ENCODE results near the gene FAM120A. TPM values are rescaled to one million over a fixed set of nuclear protein-coding genes. Genes with fewer than 3 reads are reported as not detected.

FAM120A gene
- total and polyA plus RNA-seq, 2 of the 13 experiments (the other 11 are each of a cell fraction or from before 2014, with no cell fraction given), result 41.3 to 44.4 TPM

DNA sequence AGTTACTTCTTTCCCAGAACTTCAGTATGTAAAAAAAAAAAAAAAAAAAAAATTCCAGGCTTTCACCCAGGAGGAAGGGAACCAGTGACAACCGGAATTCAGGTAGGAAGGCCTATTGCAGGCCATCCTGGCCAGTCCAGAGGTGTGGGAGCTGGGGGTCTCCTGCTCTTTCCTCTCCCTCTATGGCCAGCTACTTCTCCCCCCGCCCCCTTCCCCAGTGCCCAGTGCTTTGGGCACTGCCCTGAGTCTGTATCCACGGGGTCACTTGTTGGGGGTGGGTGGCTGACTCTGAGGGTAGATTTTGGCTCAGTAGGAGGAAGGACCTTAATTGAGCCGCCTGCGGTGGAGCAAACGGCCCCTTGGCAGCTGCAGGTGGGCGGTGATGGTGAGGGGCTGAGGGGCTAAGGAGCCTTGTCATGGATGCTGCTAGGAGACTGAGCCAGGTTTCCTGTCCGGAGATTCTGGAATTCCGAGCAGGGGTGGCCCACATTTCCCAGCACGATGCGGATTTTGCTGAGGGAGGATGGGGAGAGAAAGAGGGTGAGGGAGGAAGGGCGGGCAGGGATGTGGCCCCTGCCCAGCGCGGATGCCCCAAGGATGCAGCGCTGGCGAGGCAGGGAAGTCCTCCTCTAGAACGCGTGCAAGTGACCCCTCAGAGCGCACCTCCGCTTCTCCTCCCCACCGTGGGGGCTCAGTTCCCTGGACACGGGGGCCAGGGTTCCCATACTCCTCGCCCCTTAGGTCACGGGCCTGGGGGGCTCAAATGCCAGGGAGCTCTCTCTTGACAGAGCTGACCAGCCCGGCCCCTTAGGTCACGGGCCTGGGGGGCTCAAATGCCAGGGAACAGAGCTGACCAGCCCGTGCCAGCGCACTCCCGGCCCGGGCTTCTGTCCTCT lies 123.7 kb downstream of the FAM120A start (continued):
- TF ChIP-seq, protein P1, sequence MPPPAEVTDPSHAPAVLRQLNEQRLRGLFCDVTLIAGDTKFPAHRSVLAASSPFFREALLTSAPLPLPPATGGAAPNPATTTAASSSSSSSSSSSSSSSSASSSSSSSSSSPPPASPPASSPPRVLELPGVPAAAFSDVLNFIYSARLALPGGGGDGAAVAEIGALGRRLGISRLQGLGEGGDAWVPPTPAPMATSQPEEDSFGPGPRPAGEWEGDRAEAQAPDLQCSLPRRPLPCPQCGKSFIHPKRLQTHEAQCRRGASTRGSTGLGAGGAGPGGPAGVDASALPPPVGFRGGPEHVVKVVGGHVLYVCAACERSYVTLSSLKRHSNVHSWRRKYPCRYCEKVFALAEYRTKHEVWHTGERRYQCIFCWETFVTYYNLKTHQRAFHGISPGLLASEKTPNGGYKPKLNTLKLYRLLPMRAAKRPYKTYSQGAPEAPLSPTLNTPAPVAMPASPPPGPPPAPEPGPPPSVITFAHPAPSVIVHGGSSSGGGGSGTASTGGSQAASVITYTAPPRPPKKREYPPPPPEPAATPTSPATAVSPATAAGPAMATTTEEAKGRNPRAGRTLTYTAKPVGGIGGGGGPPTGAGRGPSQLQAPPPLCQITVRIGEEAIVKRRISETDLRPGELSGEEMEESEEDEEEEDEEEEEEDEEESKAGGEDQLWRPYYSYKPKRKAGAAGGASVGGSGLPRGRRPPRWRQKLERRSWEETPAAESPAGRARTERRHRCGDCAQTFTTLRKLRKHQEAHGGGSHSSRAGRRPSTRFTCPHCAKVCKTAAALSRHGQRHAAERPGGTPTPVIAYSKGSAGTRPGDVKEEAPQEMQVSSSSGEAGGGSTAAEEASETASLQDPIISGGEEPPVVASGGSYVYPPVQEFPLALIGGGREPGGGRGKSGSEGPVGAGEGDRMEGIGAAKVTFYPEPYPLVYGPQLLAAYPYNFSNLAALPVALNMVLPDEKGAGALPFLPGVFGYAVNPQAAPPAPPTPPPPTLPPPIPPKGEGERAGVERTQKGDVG (CRISPR knock-in tag; IDR thresholded peaks at IDR 0.05; ENCODE audit: borderline replicate concordance), result no peak
- no peak; the same call in 1 of the 2 replicates for TF ChIP-seq EED (CRISPR knock-in tag; IDR thresholded peaks at IDR 0.05)
- TF ChIP-seq, protein P2, sequence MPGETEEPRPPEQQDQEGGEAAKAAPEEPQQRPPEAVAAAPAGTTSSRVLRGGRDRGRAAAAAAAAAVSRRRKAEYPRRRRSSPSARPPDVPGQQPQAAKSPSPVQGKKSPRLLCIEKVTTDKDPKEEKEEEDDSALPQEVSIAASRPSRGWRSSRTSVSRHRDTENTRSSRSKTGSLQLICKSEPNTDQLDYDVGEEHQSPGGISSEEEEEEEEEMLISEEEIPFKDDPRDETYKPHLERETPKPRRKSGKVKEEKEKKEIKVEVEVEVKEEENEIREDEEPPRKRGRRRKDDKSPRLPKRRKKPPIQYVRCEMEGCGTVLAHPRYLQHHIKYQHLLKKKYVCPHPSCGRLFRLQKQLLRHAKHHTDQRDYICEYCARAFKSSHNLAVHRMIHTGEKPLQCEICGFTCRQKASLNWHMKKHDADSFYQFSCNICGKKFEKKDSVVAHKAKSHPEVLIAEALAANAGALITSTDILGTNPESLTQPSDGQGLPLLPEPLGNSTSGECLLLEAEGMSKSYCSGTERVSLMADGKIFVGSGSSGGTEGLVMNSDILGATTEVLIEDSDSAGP (CRISPR knock-in tag; IDR thresholded peaks at IDR 0.05; ENCODE audit: borderline replicate concordance), result 0 out of 2 replicates have a peak, but pooled peaks have one; percentile 43
- 0 out of 2 replicates have a peak, but pooled peaks have one; percentile 81 for TF ChIP-seq PCBP1 (IDR thresholded peaks at IDR 0.05; ENCODE audit: borderline replicate concordance, low read depth, low read length)
- 0 out of 2 replicates have a peak, but pooled peaks have one; percentile 6 for TF ChIP-seq TAF1 (CRISPR knock-in tag; IDR thresholded peaks at IDR 0.05)
- no peak for TF ChIP-seq ZFX (CRISPR knock-in tag; IDR thresholded peaks at IDR 0.05; ENCODE audit: low read depth)
- no peak for TF ChIP-seq ZMYM4 (CRISPR knock-in tag; IDR thresholded peaks at IDR 0.05)
- no peak for TF ChIP-seq PHF5A (CRISPR knock-in tag; IDR thresholded peaks at IDR 0.05; ENCODE audit: low read depth, unreplicated experiment)
- TF ChIP-seq NRL (CRISPR knock-in tag; IDR thresholded peaks at IDR 0.05; ENCODE audit: borderline replicate concordance), result no peak
- TF ChIP-seq, protein P3, sequence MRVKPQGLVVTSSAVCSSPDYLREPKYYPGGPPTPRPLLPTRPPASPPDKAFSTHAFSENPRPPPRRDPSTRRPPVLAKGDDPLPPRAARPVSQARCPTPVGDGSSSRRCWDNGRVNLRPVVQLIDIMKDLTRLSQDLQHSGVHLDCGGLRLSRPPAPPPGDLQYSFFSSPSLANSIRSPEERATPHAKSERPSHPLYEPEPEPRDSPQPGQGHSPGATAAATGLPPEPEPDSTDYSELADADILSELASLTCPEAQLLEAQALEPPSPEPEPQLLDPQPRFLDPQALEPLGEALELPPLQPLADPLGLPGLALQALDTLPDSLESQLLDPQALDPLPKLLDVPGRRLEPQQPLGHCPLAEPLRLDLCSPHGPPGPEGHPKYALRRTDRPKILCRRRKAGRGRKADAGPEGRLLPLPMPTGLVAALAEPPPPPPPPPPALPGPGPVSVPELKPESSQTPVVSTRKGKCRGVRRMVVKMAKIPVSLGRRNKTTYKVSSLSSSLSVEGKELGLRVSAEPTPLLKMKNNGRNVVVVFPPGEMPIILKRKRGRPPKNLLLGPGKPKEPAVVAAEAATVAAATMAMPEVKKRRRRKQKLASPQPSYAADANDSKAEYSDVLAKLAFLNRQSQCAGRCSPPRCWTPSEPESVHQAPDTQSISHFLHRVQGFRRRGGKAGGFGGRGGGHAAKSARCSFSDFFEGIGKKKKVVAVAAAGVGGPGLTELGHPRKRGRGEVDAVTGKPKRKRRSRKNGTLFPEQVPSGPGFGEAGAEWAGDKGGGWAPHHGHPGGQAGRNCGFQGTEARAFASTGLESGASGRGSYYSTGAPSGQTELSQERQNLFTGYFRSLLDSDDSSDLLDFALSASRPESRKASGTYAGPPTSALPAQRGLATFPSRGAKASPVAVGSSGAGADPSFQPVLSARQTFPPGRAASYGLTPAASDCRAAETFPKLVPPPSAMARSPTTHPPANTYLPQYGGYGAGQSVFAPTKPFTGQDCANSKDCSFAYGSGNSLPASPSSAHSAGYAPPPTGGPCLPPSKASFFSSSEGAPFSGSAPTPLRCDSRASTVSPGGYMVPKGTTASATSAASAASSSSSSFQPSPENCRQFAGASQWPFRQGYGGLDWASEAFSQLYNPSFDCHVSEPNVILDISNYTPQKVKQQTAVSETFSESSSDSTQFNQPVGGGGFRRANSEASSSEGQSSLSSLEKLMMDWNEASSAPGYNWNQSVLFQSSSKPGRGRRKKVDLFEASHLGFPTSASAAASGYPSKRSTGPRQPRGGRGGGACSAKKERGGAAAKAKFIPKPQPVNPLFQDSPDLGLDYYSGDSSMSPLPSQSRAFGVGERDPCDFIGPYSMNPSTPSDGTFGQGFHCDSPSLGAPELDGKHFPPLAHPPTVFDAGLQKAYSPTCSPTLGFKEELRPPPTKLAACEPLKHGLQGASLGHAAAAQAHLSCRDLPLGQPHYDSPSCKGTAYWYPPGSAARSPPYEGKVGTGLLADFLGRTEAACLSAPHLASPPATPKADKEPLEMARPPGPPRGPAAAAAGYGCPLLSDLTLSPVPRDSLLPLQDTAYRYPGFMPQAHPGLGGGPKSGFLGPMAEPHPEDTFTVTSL (CRISPR knock-in tag; IDR thresholded peaks at IDR 0.05; ENCODE audit: borderline replicate concordance), result no peak
- no peak for TF ChIP-seq SATB2 (CRISPR knock-in tag; IDR thresholded peaks at IDR 0.05)
- TF ChIP-seq, protein P4, sequence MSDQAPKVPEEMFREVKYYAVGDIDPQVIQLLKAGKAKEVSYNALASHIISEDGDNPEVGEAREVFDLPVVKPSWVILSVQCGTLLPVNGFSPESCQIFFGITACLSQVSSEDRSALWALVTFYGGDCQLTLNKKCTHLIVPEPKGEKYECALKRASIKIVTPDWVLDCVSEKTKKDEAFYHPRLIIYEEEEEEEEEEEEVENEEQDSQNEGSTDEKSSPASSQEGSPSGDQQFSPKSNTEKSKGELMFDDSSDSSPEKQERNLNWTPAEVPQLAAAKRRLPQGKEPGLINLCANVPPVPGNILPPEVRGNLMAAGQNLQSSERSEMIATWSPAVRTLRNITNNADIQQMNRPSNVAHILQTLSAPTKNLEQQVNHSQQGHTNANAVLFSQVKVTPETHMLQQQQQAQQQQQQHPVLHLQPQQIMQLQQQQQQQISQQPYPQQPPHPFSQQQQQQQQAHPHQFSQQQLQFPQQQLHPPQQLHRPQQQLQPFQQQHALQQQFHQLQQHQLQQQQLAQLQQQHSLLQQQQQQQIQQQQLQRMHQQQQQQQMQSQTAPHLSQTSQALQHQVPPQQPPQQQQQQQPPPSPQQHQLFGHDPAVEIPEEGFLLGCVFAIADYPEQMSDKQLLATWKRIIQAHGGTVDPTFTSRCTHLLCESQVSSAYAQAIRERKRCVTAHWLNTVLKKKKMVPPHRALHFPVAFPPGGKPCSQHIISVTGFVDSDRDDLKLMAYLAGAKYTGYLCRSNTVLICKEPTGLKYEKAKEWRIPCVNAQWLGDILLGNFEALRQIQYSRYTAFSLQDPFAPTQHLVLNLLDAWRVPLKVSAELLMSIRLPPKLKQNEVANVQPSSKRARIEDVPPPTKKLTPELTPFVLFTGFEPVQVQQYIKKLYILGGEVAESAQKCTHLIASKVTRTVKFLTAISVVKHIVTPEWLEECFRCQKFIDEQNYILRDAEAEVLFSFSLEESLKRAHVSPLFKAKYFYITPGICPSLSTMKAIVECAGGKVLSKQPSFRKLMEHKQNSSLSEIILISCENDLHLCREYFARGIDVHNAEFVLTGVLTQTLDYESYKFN (CRISPR knock-in tag; conservative IDR thresholded peaks at IDR 0.05), result no peak

All from HepG2 (cell line).